HCT116 (cell line): ENCODE measurements around the gene PTOV1. TPM values are rescaled to one million over a fixed set of nuclear protein-coding genes. Genes with fewer than 3 reads are reported as not detected.
A peak's percentile ranks its signal among the peaks of the same experiment; 100 is the strongest.

Experiments
- ATAC-seq: fragments of 200-7000 bp; cut with Tn5 transposase; 2 replicates; pipeline ENCODE4 v1.9.1; 2020; ENCODE audit warnings: mild to moderate bottlenecking, moderate library complexity
- BruUV-seq: library from RNA; stranded (reverse); fragments of 400-500 nt; replicated peaks from 2 replicates; lab custom pipeline; 2021; lab: Mats Ljungman, UMichigan
- CTCF ChIA-PET: fragments of 300-600 bp; sonication (Branson Sonifier 250); formaldehyde crosslinking; loops from one replicate; lab custom pipeline; 2021; ENCODE audit warnings: antibody characterized with exemption; lab: Charles Lee
- POLR2A ChIA-PET: fragments of 300-600, 350-600 bp; sonication (Branson Sonifier 250); formaldehyde crosslinking; loops from one replicate; lab custom pipeline; 2021; ENCODE audit warnings: antibody characterized with exemption; lab: Charles Lee
- RAD21 ChIA-PET, 2 experiments: fragments of 300-600 bp; sonication (Branson Sonifier 250); formaldehyde crosslinking; loops; one replicate each; lab custom pipeline; 2023; ENCODE audit warnings: low total read pairs in 2 of 2; ENCODE audit not compliant: uncharacterized antibody in 2 of 2, unreplicated experiment in 2 of 2, low non-redundant PET in 1 of 2; lab: Charles Lee
- DNase-seq: peaks from one replicate; pipeline ENCODE4 v3.0.0-alpha.2; 2010; ENCODE audit warnings: low read depth, low spot score
- H2AFZ ChIP-seq: fragments of 200-600 bp; shearing (Covaris generic), sonication (generic); 2 replicates; pipeline ENCODE4 v1.6.1; 2017; ENCODE audit warnings: low read depth, mixed run types, mixed read lengths, antibody characterized with exemption, low read length; ENCODE audit not compliant: poor library complexity, severe bottlenecking
- H3K27ac ChIP-seq: 2 replicates; pipeline ENCODE4 v1.5.1; 2012; ENCODE audit warnings: low read depth, low read length
- H3K27me3 ChIP-seq: fragments of 200-600 bp; sonication (generic); 2 replicates; pipeline ENCODE4 v1.6.1; 2016; ENCODE audit warnings: mixed run types, low read length, mixed read lengths; ENCODE audit not compliant: insufficient read depth
- H3K36me3 ChIP-seq, 2 experiments: fragments of 200-500 bp in 1 of 2; fragments of 200-600 bp in 1 of 2; sonication (Bioruptor generic) in 1 of 2; sonication (generic) in 1 of 2; 2 replicates each; pipeline versions ENCODE4 v1.5.1 to v1.6.1; 2014 to 2016; ENCODE audit warnings: low read length in 2 of 2, inconsistent platforms in 1 of 2, mixed read lengths in 1 of 2, mixed run types in 1 of 2; ENCODE audit not compliant: insufficient read depth in 2 of 2, control insufficient read depth in 1 of 2
- H3K4me1 ChIP-seq, 2 experiments: fragments of 200-600 bp in 1 of 2; sonication (generic) in 1 of 2; 2 replicates each; pipeline versions ENCODE4 v1.5.1 to v1.6.1; 2012 to 2017; ENCODE audit warnings: low read length in 2 of 2, inconsistent platforms in 1 of 2, mild to moderate bottlenecking in 1 of 2, mixed read lengths in 1 of 2, mixed run types in 1 of 2, moderate library complexity in 1 of 2; ENCODE audit not compliant: insufficient read depth in 2 of 2, control insufficient read depth in 1 of 2
- H3K4me2 ChIP-seq: fragments of 200-600 bp; sonication (generic); 2 replicates; pipeline ENCODE4 v1.6.1; 2017; ENCODE audit warnings: mixed run types, low read length, mixed read lengths
- H3K4me3 ChIP-seq, 2 experiments: fragments of 200-600 bp in 1 of 2; sonication (generic) in 1 of 2; replicated peaks in 1 of 2; 2 replicates each; pipeline ENCODE4 v1.5.1; 2011 to 2016; ENCODE audit warnings: low read length in 2 of 2, control low read depth in 1 of 2, low read depth in 1 of 2, mild to moderate bottlenecking in 1 of 2, mixed read lengths in 1 of 2, mixed run types in 1 of 2
- H3K79me2 ChIP-seq: fragments of 200-600 bp; sonication (generic); 2 replicates; pipeline ENCODE4 v1.6.1; 2017; ENCODE audit warnings: mild to moderate bottlenecking, mixed run types, low read length, moderate library complexity, mixed read lengths; ENCODE audit not compliant: insufficient read depth
- H3K9ac ChIP-seq: fragments of 200-600 bp; sonication (generic); 2 replicates; pipeline ENCODE4 v1.6.1; 2016; ENCODE audit warnings: low read length, mixed read lengths
- H3K9me2 ChIP-seq: fragments of 200-600 bp; sonication (generic), shearing (Covaris generic); 2 replicates; pipeline ENCODE4 v1.6.1; 2017; ENCODE audit warnings: mixed run types, mild to moderate bottlenecking, moderate library complexity; ENCODE audit not compliant: insufficient read depth
- H3K9me3 ChIP-seq, 2 experiments: fragments of 200-500 bp in 1 of 2; fragments of 200-600 bp in 1 of 2; sonication (Bioruptor generic) in 1 of 2; sonication (generic) in 1 of 2; 2 replicates each; pipeline ENCODE4 v1.6.1; 2014 to 2017; ENCODE audit warnings: low read length in 2 of 2, mixed read lengths in 2 of 2, inconsistent platforms in 1 of 2, low read depth in 1 of 2, mild to moderate bottlenecking in 1 of 2, mixed run types in 1 of 2, moderate library complexity in 1 of 2; ENCODE audit not compliant: control insufficient read depth in 1 of 2, insufficient read depth in 1 of 2
- H4K20me1 ChIP-seq: fragments of 200-600 bp; sonication (generic), shearing (Covaris generic); 2 replicates; pipeline ENCODE4 v1.6.1; 2017; ENCODE audit warnings: mixed run types, mild to moderate bottlenecking, moderate library complexity; ENCODE audit not compliant: insufficient read depth
- CBX3 ChIP-seq: IDR thresholded peaks from 2 replicates; pipeline ENCODE4 v1.6.1; 2012; ENCODE audit warnings: low read depth
- ELF1 ChIP-seq: IDR thresholded peaks from 2 replicates; pipeline ENCODE4 v1.6.1; 2012; ENCODE audit warnings: low read depth, borderline replicate concordance
- EZH2 ChIP-seq: fragments of 200-600 bp; sonication (generic); IDR thresholded peaks from 2 replicates; pipeline ENCODE4 v1.6.1; 2017; ENCODE audit warnings: antibody characterized with exemption, mixed run types
- EZH2phosphoT487 ChIP-seq: fragments of 200-600 bp; IDR thresholded peaks from 2 replicates; pipeline ENCODE4 v1.6.1; 2018; ENCODE audit warnings: antibody characterized with exemption, borderline replicate concordance
- POLR2A ChIP-seq: IDR thresholded peaks from 2 replicates; pipeline ENCODE4 v1.7.0; 2011; ENCODE audit warnings: borderline replicate concordance; ENCODE audit not compliant: insufficient read depth, insufficient read length; ENCODE audit errors: extremely low read depth
- SP1 ChIP-seq: IDR thresholded peaks from 2 replicates; pipeline ENCODE4 v1.6.1; 2012; ENCODE audit warnings: low read depth
- ZFX ChIP-seq: fragments of 450-650 bp; IDR thresholded peaks from 2 replicates; pipeline ENCODE4 v1.6.1; 2017
- intact Hi-C: fragments of 100-400 bp; cut with micrococcal nuclease; formaldehyde crosslinking; loops from 2 replicates; pipeline ENCODE4 v1.10.0; 2022
- total RNA-seq: library from RNA; stranded (reverse); gene quantifications from one replicate; pipeline ENCODE4 v1.2.1, GENCODE V29; 2021; ENCODE audit not compliant: unreplicated experiment
- TF ChIP-seq, protein P1 (sequence below), 3 experiments: fragments of 200-600 bp in 1 of 3; sonication (generic) in 1 of 3; IDR thresholded peaks in 2 of 3; conservative IDR thresholded peaks in 1 of 3; 2 replicates each; pipeline ENCODE4 v1.5.1; 2012 to 2017; ENCODE audit warnings: low read depth in 2 of 3, low read length in 2 of 3, antibody characterized with exemption in 1 of 3, borderline replicate concordance in 1 of 3, control low read depth in 1 of 3, mild to moderate bottlenecking in 1 of 3, mixed read lengths in 1 of 3, mixed run types in 1 of 3, moderate library complexity in 1 of 3; ENCODE audit not compliant: insufficient read depth in 1 of 3
- TF ChIP-seq, protein P2 (sequence below): IDR thresholded peaks from 2 replicates; pipeline ENCODE4 v1.6.1; 2012; ENCODE audit warnings: low read depth
- TF ChIP-seq, protein P3 (sequence below): IDR thresholded peaks from 2 replicates; pipeline ENCODE4 v1.6.1; 2011; ENCODE audit warnings: mild to moderate bottlenecking, low read length, moderate library complexity; ENCODE audit not compliant: insufficient replicate concordance; ENCODE audit errors: extremely low read depth

The PTOV1 gene
- total RNA-seq, 1 experiment from 2014 or later: 236 TPM

DNA sequence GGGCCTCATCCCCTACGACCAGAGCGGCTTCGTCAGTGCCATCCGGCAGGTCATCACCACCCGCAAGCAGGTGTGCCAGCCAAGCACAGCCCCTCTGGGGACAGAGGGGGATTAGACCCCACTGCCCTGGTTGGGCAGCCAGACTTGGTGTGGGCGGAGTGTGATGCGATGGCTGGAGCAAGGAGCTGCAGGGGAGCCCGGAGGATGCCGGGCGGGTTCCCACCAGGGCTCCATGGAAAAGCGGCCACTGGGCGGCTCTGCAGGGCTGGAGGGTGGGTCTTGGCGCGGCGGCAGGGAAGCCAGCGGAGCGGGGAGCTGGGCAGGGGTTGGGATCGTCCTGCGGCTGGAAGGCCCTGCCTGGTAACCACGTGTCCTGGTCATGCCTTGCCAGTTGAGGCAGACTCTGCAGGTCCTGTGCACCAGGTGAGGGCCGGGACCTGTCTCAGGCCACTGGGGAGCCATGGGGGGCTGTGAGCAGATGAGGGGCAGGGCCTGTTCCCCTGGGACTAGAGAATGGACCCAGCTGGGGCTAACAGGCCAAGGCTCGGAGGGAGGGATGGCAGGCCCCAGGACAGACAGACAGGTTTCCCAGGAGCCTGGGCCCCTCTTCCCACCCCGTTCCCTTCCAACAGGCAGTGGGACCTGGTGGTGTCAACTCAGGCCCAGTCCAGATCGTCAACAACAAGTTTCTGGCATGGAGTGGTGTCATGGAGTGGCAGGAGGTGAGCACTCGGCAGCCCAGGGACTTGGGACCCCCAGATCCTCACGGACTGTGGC, 6.3 kb downstream of the PTOV1 start (continued):
- TF ChIP-seq SP1 (no peak), CBX3 (no peak), EZH2phosphoT487 (no peak)

DNA sequence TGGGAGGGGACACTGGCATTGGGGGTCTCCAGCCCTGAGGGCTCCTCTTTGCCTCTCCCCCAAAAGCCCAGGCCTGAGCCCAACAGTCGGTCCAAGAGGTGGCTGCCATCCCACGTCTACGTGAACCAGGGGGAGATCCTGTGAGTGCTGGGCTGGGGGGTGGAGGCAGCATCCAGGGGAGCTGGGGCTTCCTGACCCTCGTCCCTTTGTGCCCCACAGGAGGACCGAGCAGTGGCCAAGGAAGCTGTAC, 6.8 kb downstream of the PTOV1 start:
- Histone ChIP-seq H3K79me2 (peaks cover 32% of the 10 kb centered on the region), H3K36me3 (peaks cover 15 to 27% of the 10 kb centered on the region in 2 experiments; a peak in 3 of 4 replicates), H3K9ac (no peak overlapping the region), H3K9me3 (no peaks in the 10 kb centered on the region), H4K20me1 (no peaks in the 10 kb centered on the region), H3K4me3 (no peak overlapping the region), H3K4me1 (peaks cover 1 to 30% of the 10 kb centered on the region in 2 experiments; a peak in 3 of 4 replicates), H3K27me3 (no peaks in the 10 kb centered on the region), H2AFZ (no peak overlapping the region), H3K9me2 (no peaks in the 10 kb centered on the region), H3K27ac (peak overlapping the region; percentile 45; the same call in 1 of the 2 replicates), H3K4me2 (no peak overlapping the region)
- CTCF ChIA-PET: no interaction called here
- POLR2A ChIA-PET: no interaction called here
- no TSS peak for BruUV-seq
- RAD21 ChIA-PET: no interaction called here
- no peak for DNase-seq
- intact Hi-C loops: no loop called here
- no peak for TF ChIP-seq EZH2
- TF ChIP-seq, protein P1, sequence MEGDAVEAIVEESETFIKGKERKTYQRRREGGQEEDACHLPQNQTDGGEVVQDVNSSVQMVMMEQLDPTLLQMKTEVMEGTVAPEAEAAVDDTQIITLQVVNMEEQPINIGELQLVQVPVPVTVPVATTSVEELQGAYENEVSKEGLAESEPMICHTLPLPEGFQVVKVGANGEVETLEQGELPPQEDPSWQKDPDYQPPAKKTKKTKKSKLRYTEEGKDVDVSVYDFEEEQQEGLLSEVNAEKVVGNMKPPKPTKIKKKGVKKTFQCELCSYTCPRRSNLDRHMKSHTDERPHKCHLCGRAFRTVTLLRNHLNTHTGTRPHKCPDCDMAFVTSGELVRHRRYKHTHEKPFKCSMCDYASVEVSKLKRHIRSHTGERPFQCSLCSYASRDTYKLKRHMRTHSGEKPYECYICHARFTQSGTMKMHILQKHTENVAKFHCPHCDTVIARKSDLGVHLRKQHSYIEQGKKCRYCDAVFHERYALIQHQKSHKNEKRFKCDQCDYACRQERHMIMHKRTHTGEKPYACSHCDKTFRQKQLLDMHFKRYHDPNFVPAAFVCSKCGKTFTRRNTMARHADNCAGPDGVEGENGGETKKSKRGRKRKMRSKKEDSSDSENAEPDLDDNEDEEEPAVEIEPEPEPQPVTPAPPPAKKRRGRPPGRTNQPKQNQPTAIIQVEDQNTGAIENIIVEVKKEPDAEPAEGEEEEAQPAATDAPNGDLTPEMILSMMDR (IDR thresholded peaks at IDR 0.05 in 2 of 3, conservative IDR thresholded peaks at IDR 0.05 in 1 of 3; ENCODE audit: borderline replicate concordance in 1 of 3, insufficient read depth in 1 of 3, low read depth in 2 of 3, low read length in 2 of 3): no peak
- TF ChIP-seq, protein P2, sequence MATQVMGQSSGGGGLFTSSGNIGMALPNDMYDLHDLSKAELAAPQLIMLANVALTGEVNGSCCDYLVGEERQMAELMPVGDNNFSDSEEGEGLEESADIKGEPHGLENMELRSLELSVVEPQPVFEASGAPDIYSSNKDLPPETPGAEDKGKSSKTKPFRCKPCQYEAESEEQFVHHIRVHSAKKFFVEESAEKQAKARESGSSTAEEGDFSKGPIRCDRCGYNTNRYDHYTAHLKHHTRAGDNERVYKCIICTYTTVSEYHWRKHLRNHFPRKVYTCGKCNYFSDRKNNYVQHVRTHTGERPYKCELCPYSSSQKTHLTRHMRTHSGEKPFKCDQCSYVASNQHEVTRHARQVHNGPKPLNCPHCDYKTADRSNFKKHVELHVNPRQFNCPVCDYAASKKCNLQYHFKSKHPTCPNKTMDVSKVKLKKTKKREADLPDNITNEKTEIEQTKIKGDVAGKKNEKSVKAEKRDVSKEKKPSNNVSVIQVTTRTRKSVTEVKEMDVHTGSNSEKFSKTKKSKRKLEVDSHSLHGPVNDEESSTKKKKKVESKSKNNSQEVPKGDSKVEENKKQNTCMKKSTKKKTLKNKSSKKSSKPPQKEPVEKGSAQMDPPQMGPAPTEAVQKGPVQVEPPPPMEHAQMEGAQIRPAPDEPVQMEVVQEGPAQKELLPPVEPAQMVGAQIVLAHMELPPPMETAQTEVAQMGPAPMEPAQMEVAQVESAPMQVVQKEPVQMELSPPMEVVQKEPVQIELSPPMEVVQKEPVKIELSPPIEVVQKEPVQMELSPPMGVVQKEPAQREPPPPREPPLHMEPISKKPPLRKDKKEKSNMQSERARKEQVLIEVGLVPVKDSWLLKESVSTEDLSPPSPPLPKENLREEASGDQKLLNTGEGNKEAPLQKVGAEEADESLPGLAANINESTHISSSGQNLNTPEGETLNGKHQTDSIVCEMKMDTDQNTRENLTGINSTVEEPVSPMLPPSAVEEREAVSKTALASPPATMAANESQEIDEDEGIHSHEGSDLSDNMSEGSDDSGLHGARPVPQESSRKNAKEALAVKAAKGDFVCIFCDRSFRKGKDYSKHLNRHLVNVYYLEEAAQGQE: no peak
- TF ChIP-seq, protein P3, sequence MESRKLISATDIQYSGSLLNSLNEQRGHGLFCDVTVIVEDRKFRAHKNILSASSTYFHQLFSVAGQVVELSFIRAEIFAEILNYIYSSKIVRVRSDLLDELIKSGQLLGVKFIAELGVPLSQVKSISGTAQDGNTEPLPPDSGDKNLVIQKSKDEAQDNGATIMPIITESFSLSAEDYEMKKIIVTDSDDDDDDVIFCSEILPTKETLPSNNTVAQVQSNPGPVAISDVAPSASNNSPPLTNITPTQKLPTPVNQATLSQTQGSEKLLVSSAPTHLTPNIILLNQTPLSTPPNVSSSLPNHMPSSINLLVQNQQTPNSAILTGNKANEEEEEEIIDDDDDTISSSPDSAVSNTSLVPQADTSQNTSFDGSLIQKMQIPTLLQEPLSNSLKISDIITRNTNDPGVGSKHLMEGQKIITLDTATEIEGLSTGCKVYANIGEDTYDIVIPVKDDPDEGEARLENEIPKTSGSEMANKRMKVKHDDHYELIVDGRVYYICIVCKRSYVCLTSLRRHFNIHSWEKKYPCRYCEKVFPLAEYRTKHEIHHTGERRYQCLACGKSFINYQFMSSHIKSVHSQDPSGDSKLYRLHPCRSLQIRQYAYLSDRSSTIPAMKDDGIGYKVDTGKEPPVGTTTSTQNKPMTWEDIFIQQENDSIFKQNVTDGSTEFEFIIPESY: no peak
- TF ChIP-seq POLR2A: no peak
- no peak for TF ChIP-seq ZFX
- TF ChIP-seq ELF1: no peak
- ATAC-seq: no peak
